Measurements from ENCODE around the gene MYH14. TPM values are rescaled to one million over a fixed set of nuclear protein-coding genes. Genes with fewer than 3 reads are reported as not detected.
"Not testable (repeated sequence)": the region's sequence is repeated elsewhere in the genome, so short reads cannot be mapped to it uniquely, and the experiment has no call there.

MYH14 gene
- total RNA-seq, 2 experiments from 2014 or later = not detected

DNA sequence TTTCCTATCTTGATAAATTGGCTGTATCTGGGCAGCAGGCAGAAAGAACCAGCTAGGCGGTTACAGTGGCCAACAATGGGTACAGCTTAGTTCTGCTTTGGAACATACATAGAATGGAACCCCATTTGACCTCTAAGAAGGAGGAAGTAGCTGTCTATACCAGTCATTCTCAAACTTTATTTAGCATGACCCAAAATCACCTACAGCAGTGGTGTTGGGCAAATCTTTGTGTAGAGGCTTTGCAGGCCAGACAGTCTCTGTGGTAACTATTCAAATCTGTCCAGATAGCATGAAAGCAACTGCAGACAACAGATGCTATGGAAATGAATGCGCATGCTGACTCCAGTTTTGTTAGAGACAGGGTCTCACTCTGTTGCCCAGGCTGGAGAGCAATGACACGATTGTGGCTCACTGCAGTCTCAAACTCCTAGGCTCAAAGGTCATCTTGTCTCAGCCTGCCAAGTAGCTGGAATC is 137.7 kb downstream of the MYH14 start:
- H3K27ac Mint-ChIP-seq = no peak overlapping the region
- H3K27me3 Mint-ChIP-seq = peaks cover 1% of the 10 kb centered on the region
- no peak overlapping the region for H3K4me3 Mint-ChIP-seq
- peaks cover 8% of the 10 kb centered on the region for H3K4me1 Mint-ChIP-seq
- H3K9me3 Mint-ChIP-seq = peaks cover 10% of the 10 kb centered on the region
- DNase-seq (no peak), ATAC-seq (ENCODE audit: low read depth) (no peak)
- H3K36me3 Mint-ChIP-seq = peaks cover 15% of the 10 kb centered on the region
- POLR2A ChIA-PET = no interaction called here

DNA sequence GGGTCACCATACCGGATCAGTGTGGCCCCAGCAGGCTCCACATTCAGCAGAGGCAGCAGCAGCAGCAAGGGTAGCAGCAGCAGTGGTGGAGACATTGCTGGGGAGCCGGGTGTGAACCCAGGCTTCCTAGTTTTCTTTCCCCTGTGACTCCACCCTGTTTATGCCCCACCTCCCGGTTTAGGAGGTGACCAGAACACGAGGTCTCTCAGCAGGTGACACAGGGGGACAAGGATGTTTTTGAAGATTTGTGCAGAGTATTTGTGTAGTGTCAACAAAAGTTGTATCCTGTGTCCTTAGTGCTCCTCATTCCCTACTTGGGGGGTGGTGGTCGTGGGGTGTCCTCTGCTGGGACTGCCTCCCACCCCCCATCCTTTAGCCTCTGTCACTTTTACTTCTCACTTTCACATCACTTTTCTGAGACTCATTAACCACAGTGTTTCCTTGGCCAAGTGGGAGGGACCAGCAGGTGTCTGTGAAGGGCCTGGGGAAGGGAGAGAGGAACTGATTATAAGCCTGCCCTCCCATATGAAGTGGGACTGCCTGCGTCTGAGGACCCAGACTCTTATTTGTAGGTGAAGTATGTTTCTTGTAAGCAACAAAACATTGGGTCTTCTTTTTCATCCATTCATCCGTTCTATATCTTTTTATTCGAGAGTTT is 141.4 kb downstream of the MYH14 start:
- peak overlapping the region; percentile 22 for H3K4me3 Mint-ChIP-seq

DNA sequence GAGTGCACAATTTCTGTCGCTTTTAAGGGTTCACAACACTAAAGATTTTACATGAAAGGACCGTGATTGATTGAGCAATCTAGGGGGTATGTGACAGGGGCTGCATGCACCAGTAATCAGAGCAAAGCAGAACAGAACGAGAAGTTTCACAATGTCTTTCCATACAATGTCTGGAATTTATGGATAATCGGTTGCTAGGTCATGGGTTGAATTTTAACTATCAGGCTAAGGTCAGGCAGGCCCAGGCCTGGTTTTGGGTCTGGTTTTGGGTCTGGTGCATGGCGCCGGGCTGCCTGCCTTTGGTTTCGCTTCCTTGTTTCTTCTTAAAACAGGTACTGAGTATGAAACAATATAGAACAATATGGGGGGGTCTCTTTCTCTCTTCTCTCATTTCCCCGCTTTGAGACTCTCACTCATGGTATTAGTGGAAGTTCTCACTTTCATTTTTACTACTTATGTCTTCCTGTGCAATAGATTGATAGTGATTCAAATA is 143.7 kb downstream of the MYH14 start:
- peaks cover 15% of the 10 kb centered on the region for H3K36me3 Mint-ChIP-seq
- H3K27ac Mint-ChIP-seq = peak overlapping the region; percentile 42
- H3K27me3 Mint-ChIP-seq; ATAC-seq (ENCODE audit: low read depth); POLR2A ChIA-PET; H3K9me3 Mint-ChIP-seq; DNase-seq: not testable (repeated sequence)
- peaks cover 19% of the 10 kb centered on the region for H3K4me1 Mint-ChIP-seq
- H3K4me3 Mint-ChIP-seq = peak overlapping the region; percentile 57

More for the DNA sequence above, 141.4 kb downstream of the MYH14 start:
- H3K4me1 Mint-ChIP-seq = peaks cover 19% of the 10 kb centered on the region
- H3K36me3 Mint-ChIP-seq = peaks cover 17% of the 10 kb centered on the region
- peaks cover 12% of the 10 kb centered on the region for H3K9me3 Mint-ChIP-seq
- H3K27me3 Mint-ChIP-seq = no peaks in the 10 kb centered on the region
- no peak for ATAC-seq (ENCODE audit: low read depth)
- POLR2A ChIA-PET = interaction anchor here (2.2 kb wide), 1 partner anchor 11 kb away, joined by 9 read pairs; no protein-coding TSS in a partner anchor
- DNase-seq = no peak
- peak overlapping the region; percentile 58 for H3K27ac Mint-ChIP-seq

DNA sequence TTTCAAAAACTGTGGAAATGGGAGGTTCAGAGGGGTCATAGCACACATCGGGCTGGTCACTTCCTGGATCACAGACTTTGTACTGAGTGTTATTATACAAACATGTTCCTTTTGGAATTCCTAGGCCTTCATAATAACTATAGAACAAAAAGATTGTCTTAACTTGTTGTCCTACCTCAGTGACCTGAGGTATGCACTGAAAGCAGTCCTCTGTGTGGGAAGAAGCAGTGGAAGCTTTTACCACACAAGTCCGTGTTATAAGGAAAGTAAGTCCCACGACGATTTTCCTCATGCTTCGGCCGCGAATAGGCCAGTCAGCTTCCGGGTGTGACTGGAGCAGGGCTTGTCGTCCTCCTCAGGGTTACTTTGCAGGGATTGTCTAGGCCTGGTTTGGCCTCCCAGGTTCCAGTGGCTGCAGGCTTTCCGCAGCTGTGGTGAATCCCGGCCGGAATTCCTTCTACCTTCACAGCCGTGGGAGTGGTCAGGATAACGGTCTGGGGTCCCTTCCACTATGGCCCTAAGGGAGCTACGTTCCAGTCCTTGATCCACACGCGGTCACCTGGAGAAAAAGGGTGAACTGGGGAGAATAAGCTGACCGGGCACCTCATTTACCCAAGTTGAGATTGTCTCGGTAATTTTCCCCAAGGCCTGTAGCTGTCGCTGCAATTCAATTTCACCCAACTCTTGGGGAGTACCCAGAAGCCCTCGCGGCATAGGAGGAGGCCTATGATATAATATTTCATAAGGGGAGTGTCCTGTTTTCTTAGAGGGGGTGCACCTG is 146.0 kb downstream of the MYH14 start:
- peaks cover 7% of the 10 kb centered on the region for H3K9me3 Mint-ChIP-seq
- H3K27ac Mint-ChIP-seq = no peak overlapping the region
- H3K36me3 Mint-ChIP-seq = peaks cover 8% of the 10 kb centered on the region
- H3K4me3 Mint-ChIP-seq = no peak overlapping the region
- peaks cover 17% of the 10 kb centered on the region for H3K4me1 Mint-ChIP-seq
- DNase-seq (no peak), ATAC-seq (ENCODE audit: low read depth) (no peak)
- no peaks in the 10 kb centered on the region for H3K27me3 Mint-ChIP-seq
- POLR2A ChIA-PET = interaction anchor here (0.9 kb wide), 1 partner anchor 8 kb away, joined by 3 read pairs; no protein-coding TSS in a partner anchor

DNA sequence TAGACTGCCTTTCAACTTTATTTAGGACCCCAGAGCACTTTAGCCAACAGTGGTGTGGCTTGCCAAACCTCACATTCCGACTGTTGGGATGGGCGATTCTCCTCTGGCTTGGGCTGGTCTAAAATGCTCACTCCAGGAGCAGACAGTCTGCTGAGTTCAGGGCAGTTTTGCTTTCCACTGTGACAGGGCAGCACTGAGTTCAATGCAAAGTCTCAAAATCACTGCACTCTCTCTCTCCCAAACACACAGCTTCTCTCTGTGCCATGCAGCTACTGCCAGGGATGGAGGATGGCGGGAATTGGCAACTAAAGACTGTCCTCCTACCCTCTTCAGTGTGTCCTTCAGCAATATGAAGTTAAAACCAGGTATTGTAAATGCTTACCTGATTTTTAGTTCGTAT is 148.8 kb downstream of the MYH14 start:
- no peak for DNase-seq
- no peak for ATAC-seq (ENCODE audit: low read depth)
- H3K36me3 Mint-ChIP-seq = no peaks in the 10 kb centered on the region
- H3K27ac Mint-ChIP-seq = no peak overlapping the region
- no peaks in the 10 kb centered on the region for H3K9me3 Mint-ChIP-seq
- H3K4me3 Mint-ChIP-seq = no peak overlapping the region
- POLR2A ChIA-PET = no interaction called here
- peaks cover 2% of the 10 kb centered on the region for H3K27me3 Mint-ChIP-seq
- peaks cover 5% of the 10 kb centered on the region for H3K4me1 Mint-ChIP-seq

DNA sequence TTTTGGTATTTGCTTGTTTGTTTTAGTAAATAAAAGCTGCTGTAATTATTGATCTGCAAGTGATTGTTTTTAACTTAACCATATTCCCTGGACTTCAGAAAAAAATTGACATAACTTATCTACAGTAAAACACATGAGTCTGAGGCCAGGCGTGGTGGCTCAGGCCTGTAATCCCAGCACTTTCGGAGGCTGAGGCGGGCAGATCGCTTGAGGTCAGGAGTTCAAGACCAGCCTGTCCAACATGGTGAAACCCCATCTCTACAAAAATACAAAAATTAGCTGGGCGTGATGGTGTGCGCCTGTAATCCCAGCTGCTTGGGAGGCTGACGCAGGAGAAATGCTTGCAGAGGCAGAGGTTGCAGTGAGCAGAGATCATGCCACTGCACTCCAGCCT is 150.1 kb downstream of the MYH14 start:
- H3K27me3 Mint-ChIP-seq; POLR2A ChIA-PET; H3K36me3 Mint-ChIP-seq; ATAC-seq (ENCODE audit: low read depth); H3K27ac Mint-ChIP-seq; H3K4me1 Mint-ChIP-seq; H3K4me3 Mint-ChIP-seq; H3K9me3 Mint-ChIP-seq; DNase-seq: not testable (repeated sequence)

DNA sequence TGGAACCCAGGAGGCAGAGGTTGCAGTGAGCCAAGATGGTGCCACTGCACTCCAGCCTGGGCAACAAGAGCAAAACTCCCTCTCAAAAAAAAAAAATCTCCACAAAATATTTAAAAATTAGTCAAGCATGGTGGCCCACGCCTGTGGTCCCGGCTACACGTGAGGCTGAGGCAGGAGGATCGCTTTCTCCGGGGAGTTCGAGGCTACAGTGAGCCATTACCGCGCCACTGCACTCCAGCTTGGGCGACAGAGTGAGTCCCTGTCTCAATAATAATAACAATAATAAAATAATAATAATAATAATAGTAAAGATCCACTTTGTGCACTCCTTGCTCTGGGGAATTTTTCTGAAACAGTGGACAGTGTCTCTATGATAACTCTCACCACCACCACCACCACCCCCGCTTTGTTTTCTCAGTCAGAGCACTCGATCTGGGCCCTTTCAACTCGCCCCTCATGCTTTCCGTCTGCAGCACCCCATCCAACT is 153.3 kb downstream of the MYH14 start:
- DNase-seq (no peak), ATAC-seq (ENCODE audit: low read depth) (no peak)
- H3K27me3 Mint-ChIP-seq = peaks cover 2% of the 10 kb centered on the region
- POLR2A ChIA-PET = interaction anchor here (0.6 to 2.2 kb wide), 10 partner anchors 10 to 199 kb away, joined by 3 to 19 read pairs (median 7); partner anchors contain the start of genes KCNC3, NR1H2 and POLD1
- H3K36me3 Mint-ChIP-seq = peaks cover 13% of the 10 kb centered on the region
- no peaks in the 10 kb centered on the region for H3K9me3 Mint-ChIP-seq
- peak overlapping the region; percentile 93 for H3K4me3 Mint-ChIP-seq
- H3K27ac Mint-ChIP-seq = peak overlapping the region; percentile 98
- peaks cover 28% of the 10 kb centered on the region for H3K4me1 Mint-ChIP-seq

DNA sequence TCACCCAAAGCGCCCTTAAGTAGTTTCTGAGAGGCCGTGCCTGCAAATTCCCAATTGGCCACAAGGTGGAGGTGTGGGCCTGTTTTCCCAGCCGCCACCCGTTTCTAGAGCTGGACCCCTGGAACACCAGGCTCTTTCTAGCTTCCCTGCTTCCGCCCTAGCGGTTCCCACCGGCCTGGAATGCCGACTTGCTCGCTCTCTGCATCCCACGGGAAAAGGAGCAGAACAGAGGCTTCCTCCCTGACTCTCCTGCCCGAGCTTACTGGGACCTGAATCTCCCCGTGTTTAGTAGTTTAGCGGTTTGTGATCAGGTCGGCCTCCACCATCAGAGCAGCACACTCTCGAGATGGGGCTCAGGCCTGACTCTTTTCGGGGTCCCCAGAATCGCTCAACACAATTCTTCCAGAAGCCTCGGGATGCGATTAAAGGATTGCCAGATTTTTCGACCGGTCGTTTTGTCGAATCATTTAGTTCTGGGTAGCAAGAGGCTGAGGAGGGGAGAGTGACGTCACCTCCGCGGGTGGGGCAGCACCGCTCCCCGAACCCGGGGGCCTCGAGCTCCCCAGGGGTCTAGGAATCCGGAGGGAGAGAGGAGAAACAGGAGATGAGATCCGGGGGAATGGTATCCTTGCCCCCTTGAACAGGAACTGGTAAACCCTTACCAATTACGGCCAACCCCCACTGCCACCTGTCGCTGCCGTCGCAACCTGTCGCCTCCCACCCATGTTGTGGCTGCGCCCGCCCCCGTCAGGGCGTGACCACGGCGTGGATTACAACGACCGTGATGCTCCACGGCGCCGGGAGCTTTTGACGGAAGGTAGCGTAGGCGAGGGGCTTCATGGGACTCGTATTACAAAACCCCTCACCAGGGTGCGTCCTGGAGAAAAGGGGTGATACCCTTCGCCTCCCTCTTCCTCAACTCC is 154.0 kb downstream of the MYH14 start:
- Mint-ChIP-seq H3K4me3 (peak overlapping the region; percentile 93), H3K4me1 (peaks cover 32% of the 10 kb centered on the region), H3K27ac (peak overlapping the region; percentile 98), H3K27me3 (peaks cover 2% of the 10 kb centered on the region), H3K9me3 (no peaks in the 10 kb centered on the region), H3K36me3 (peaks cover 13% of the 10 kb centered on the region)
- POLR2A ChIA-PET = interaction anchor here (0.6 to 2.2 kb wide), 14 partner anchors 8 to 199 kb away, joined by 3 to 19 read pairs (median 6); partner anchors contain the start of genes GARIN5A, JOSD2, KCNC3 and NR1H2
- ATAC-seq (ENCODE audit: low read depth) = peak; percentile 81
- peak; percentile 87 for DNase-seq

DNA sequence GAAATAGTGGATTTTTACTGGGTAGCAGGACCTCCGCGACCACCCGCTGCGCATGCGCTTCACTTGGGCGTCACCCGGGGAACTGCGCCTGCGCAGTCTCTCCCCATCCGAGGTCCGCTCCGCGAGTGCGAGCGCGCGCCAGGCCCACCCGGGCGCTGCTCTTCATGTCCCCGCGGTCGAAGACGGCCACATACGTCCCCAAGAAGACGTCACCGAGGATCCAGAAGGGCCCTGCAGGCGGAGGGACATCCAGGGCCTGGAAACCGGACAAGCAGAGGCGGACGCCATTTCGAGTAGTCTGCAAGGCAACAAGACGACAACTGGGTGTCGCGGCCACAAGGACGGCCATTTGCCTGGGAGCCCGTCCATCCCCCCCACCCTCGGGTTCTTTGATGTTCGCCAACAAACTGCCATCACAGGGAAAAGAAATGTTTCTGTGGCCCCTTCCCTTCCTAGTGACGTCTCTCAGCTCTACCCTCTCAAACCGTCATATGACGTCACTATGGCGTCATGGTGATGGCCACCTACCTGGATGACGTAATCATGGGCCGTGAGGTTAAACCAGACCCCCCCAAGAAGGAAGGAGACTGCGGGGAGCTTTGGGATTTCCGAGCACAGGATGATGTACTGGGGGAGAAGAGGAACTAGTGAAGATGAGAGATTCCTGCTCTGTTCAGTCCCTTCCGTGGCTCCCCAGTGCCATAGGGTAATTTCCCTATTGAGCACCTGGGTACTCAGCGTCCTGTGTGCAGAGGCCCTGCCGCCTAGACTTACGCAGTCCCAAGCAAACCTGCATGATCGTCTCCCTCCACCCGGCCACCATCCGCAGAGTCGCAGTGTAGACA is 155.3 kb downstream of the MYH14 start:
- peaks cover 2% of the 10 kb centered on the region for H3K27me3 Mint-ChIP-seq
- H3K36me3 Mint-ChIP-seq = peaks cover 13% of the 10 kb centered on the region
- DNase-seq = peak; percentile 88
- H3K9me3 Mint-ChIP-seq = no peaks in the 10 kb centered on the region
- H3K27ac Mint-ChIP-seq = peak overlapping the region; percentile 98
- POLR2A ChIA-PET = interaction anchor here (0.6 to 1.9 kb wide), 8 partner anchors 9 to 197 kb away, joined by 3 to 13 read pairs (median 6); partner anchors contain the start of genes GARIN5A, JOSD2 and NR1H2
- peaks cover 40% of the 10 kb centered on the region for H3K4me1 Mint-ChIP-seq
- peak overlapping the region; percentile 93 for H3K4me3 Mint-ChIP-seq
- peak; percentile 40 for ATAC-seq (ENCODE audit: low read depth)

DNA sequence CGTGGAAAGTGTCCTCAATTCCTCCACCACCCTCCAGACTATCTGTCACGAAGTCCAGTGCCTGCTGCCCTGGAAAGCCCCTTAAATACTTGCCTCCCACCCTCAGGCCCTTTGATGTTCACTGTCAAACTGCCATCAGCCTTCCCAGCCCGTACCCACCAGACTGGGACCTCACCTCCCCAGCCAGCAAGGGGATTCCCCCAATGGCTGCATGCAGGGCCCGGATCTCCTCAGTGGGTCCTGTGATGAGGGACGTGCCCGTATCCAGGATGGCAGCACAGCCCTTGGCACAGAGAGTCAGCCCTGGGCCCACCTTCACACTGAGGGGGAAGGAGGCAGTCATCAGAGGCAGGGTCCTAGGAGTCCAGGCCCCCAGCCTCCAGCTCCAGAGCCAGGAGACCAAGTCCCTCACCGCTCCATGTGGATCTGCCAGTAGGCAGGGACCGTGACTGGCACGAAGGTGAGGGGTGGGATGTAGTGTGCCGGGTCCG is 156.0 kb downstream of the MYH14 start:
- Mint-ChIP-seq H3K27me3 (peaks cover 2% of the 10 kb centered on the region), H3K9me3 (no peaks in the 10 kb centered on the region)

More for the DNA sequence above, 156.0 kb downstream of the MYH14 start:
- DNase-seq (no peak), ATAC-seq (ENCODE audit: low read depth) (no peak)
- Mint-ChIP-seq H3K27ac (peak overlapping the region; percentile 98), H3K36me3 (peaks cover 13% of the 10 kb centered on the region), H3K4me1 (peaks cover 42% of the 10 kb centered on the region), H3K4me3 (peak overlapping the region; percentile 93)
- POLR2A ChIA-PET = interaction anchor here (1.5 kb wide), 1 partner anchor 16 kb away, joined by 4 read pairs; no protein-coding TSS in a partner anchor
